ENCODE data around the gene MMD2.

The MMD2 gene

GRCh38 chr7:4866528-4867496, 92.2 kb downstream of the MMD2 start:
- no peak for DNase-seq

GRCh38 chr7:4862156-4862555, 96.8 kb downstream of the MMD2 start:
- no peak for DNase-seq

GRCh38 chr7:4861673-4862072, 97.3 kb downstream of the MMD2 start, which contains the start of gene PAPOLB:
Gene PAPOLB (minus strand): TSS chr7:4862030. CDS start chr7:4861810, 220 bp downstream.
- no peak for DNase-seq

- DNase-seq, result no peak
These were observed 97.8 kb downstream of the MMD2 start for GRCh38 chr7:4861227-4861626.

GRCh38 chr7:4857189-4857588, 101.8 kb downstream of the MMD2 start:
- DNase-seq, result no peak

- no peak for DNase-seq
These were observed 102.5 kb downstream of the MMD2 start for GRCh38 chr7:4856336-4857057.

Data from T1000 (cell line).